Activated T-helper 2 cell treated with anti-CD3 and anti-CD28 coated beads, Interferon-gamma antibody, Interleukin-2, Interleukin-4, amounts not matched to agents 10 μg/mL and 5 μg/mL and 100 μg/mL, durations not matched to agents 14 hours and 24 hours and 36 hours (primary cell): Measurements from ENCODE around the gene NEURL3. TPM values are rescaled to one million over a fixed set of nuclear protein-coding genes. Genes with fewer than 3 reads are reported as not detected.

Experiments used
- DNase-seq: peaks from one replicate; pipeline ENCODE4 v3.0.0; 2021; ENCODE audit warnings: low spot score
- H3K27ac Mint-ChIP-seq: one replicate; pipeline ENCODE4 v1.8.0; 2021; ENCODE audit warnings: mixed read lengths
- H3K27me3 Mint-ChIP-seq: one replicate; pipeline ENCODE4 v1.8.0; 2021; ENCODE audit warnings: low read depth, mixed read lengths
- H3K36me3 Mint-ChIP-seq: one replicate; pipeline ENCODE4 v1.8.0; 2021; ENCODE audit warnings: low read depth, mixed read lengths
- H3K4me1 Mint-ChIP-seq: one replicate; pipeline ENCODE4 v1.8.0; 2021; ENCODE audit warnings: low read depth, mixed read lengths
- H3K4me3 Mint-ChIP-seq: one replicate; pipeline ENCODE4 v1.8.0; 2021; ENCODE audit warnings: low read depth, mild to moderate bottlenecking, moderate library complexity, mixed read lengths
- H3K9me3 Mint-ChIP-seq: one replicate; pipeline ENCODE4 v1.8.0; 2021; ENCODE audit warnings: mixed read lengths
- intact Hi-C: fragments of 100-400 bp; cut with micrococcal nuclease; formaldehyde crosslinking; loops from one replicate; pipeline ENCODE4 v1.15.1; 2023
- total RNA-seq: library from RNA; stranded (reverse); gene quantifications from 2 replicates; pipeline ENCODE4 v1.2.3, GENCODE V29; 2022

The NEURL3 gene
- total RNA-seq, 1 donor from 2014 or later, result 0.52 TPM

GRCh38 chr2:96529376-96530143 is 24.4 kb upstream of the NEURL3 start:
- no peaks in the 10 kb centered on the region for H3K27me3 Mint-ChIP-seq
- H3K36me3 Mint-ChIP-seq, result no peaks in the 10 kb centered on the region
- no peaks in the 10 kb centered on the region for H3K9me3 Mint-ChIP-seq
- no peak for DNase-seq
- peak overlapping the region; percentile 88 for H3K27ac Mint-ChIP-seq
- H3K4me1 Mint-ChIP-seq, result peaks cover 91% of the 10 kb centered on the region
- intact Hi-C loops, result loop anchor here (10.0 kb wide), 1 partner anchor 235 kb away; the partner anchor contains the start of gene CNNM4
- H3K4me3 Mint-ChIP-seq, result no peak overlapping the region

- Mint-ChIP-seq H3K4me1 (peaks cover 91% of the 10 kb centered on the region), H3K4me3 (peak overlapping the region; percentile 59), H3K27me3 (no peaks in the 10 kb centered on the region), H3K36me3 (no peaks in the 10 kb centered on the region), H3K27ac (peak overlapping the region; percentile 88), H3K9me3 (no peaks in the 10 kb centered on the region)
- intact Hi-C loops, result loop anchor here (1.0 kb wide), 1 partner anchor 189 kb away; no protein-coding TSS in a partner anchor
- DNase-seq, result no peak
Observed at GRCh38 chr2:96528700-96529375, 23.7 kb upstream of the NEURL3 start.

- intact Hi-C loops, result loop anchor here (1.0 kb wide), 1 partner anchor 188 kb away; no protein-coding TSS in a partner anchor
- no peaks in the 10 kb centered on the region for H3K36me3 Mint-ChIP-seq
Observed at GRCh38 chr2:96528006-96528699, 23.0 kb upstream of the NEURL3 start.

GRCh38 chr2:96527286-96528005 is 22.3 kb upstream of the NEURL3 start:
- H3K27ac Mint-ChIP-seq, result peak overlapping the region; percentile 88
- H3K36me3 Mint-ChIP-seq, result no peaks in the 10 kb centered on the region
- H3K27me3 Mint-ChIP-seq, result no peaks in the 10 kb centered on the region
- H3K4me1 Mint-ChIP-seq, result peaks cover 91% of the 10 kb centered on the region
- H3K4me3 Mint-ChIP-seq, result peak overlapping the region; percentile 66
- H3K9me3 Mint-ChIP-seq, result no peaks in the 10 kb centered on the region
- intact Hi-C loops, result loop anchor here (1.0 kb wide), 1 partner anchor 187 kb away; no protein-coding TSS in a partner anchor
- DNase-seq, result peak; percentile 70

More at GRCh38 chr2:96528006-96528699, 23.0 kb upstream of the NEURL3 start:
- no peaks in the 10 kb centered on the region for H3K27me3 Mint-ChIP-seq
- peaks cover 88% of the 10 kb centered on the region for H3K4me1 Mint-ChIP-seq
- H3K4me3 Mint-ChIP-seq, result peak overlapping the region; percentile 59
- peak overlapping the region; percentile 88 for H3K27ac Mint-ChIP-seq
- no peaks in the 10 kb centered on the region for H3K9me3 Mint-ChIP-seq
- no peak for DNase-seq

- no peaks in the 10 kb centered on the region for H3K36me3 Mint-ChIP-seq
- H3K4me1 Mint-ChIP-seq, result peaks cover 91% of the 10 kb centered on the region
- no peak for DNase-seq
- intact Hi-C loops, result no loop called here
- peak overlapping the region; percentile 86 for H3K27ac Mint-ChIP-seq
- no peaks in the 10 kb centered on the region for H3K27me3 Mint-ChIP-seq
- peak overlapping the region; percentile 66 for H3K4me3 Mint-ChIP-seq
- no peaks in the 10 kb centered on the region for H3K9me3 Mint-ChIP-seq
Observed at GRCh38 chr2:96526615-96527285, 21.6 kb upstream of the NEURL3 start.

- H3K9me3 Mint-ChIP-seq, result no peaks in the 10 kb centered on the region
- DNase-seq, result no peak
- H3K36me3 Mint-ChIP-seq, result no peaks in the 10 kb centered on the region
- peaks cover 90% of the 10 kb centered on the region for H3K4me1 Mint-ChIP-seq
- H3K27ac Mint-ChIP-seq, result peak overlapping the region; percentile 58
- intact Hi-C loops, result no loop called here
- H3K27me3 Mint-ChIP-seq, result no peaks in the 10 kb centered on the region
- H3K4me3 Mint-ChIP-seq, result no peak overlapping the region
Observed at GRCh38 chr2:96526101-96526591, 21.0 kb upstream of the NEURL3 start.

GRCh38 chr2:96525211-96525507 is 20.0 kb upstream of the NEURL3 start:
- DNase-seq, result no peak
- H3K27ac Mint-ChIP-seq, result peak overlapping the region; percentile 88
- peak overlapping the region; percentile 2 for H3K4me3 Mint-ChIP-seq
- H3K4me1 Mint-ChIP-seq, result peaks cover 87% of the 10 kb centered on the region
- H3K36me3 Mint-ChIP-seq, result no peaks in the 10 kb centered on the region
- intact Hi-C loops, result loop anchor here (2.0 kb wide), 1 partner anchor 16 kb away; no protein-coding TSS in a partner anchor
- H3K27me3 Mint-ChIP-seq, result no peaks in the 10 kb centered on the region
- no peaks in the 10 kb centered on the region for H3K9me3 Mint-ChIP-seq

GRCh38 chr2:96524482-96525210 is 19.5 kb upstream of the NEURL3 start:
- H3K4me1 Mint-ChIP-seq, result peaks cover 83% of the 10 kb centered on the region
- peak overlapping the region; percentile 26 for H3K4me3 Mint-ChIP-seq
- H3K27me3 Mint-ChIP-seq, result no peaks in the 10 kb centered on the region
- DNase-seq, result no peak
- H3K36me3 Mint-ChIP-seq, result no peaks in the 10 kb centered on the region
- no peaks in the 10 kb centered on the region for H3K9me3 Mint-ChIP-seq
- intact Hi-C loops, result loop anchor here (1.0 to 2.0 kb wide), 3 partner anchors 14 to 38 kb away; no protein-coding TSS in a partner anchor
- peak overlapping the region; percentile 88 for H3K27ac Mint-ChIP-seq

GRCh38 chr2:96523659-96524481 is 18.7 kb upstream of the NEURL3 start:
- H3K36me3 Mint-ChIP-seq, result no peaks in the 10 kb centered on the region
- no peaks in the 10 kb centered on the region for H3K9me3 Mint-ChIP-seq
- peaks cover 75% of the 10 kb centered on the region for H3K4me1 Mint-ChIP-seq
- no peak for DNase-seq
- H3K27ac Mint-ChIP-seq, result peak overlapping the region; percentile 88
- intact Hi-C loops, result loop anchor here (1.0 to 2.0 kb wide), 3 partner anchors 14 to 38 kb away; no protein-coding TSS in a partner anchor
- no peaks in the 10 kb centered on the region for H3K27me3 Mint-ChIP-seq
- peak overlapping the region; percentile 17 for H3K4me3 Mint-ChIP-seq

- Mint-ChIP-seq H3K27ac (no peak overlapping the region), H3K9me3 (peaks cover 7% of the 10 kb centered on the region), H3K4me3 (no peak overlapping the region), H3K27me3 (no peaks in the 10 kb centered on the region), H3K36me3 (peaks cover 5% of the 10 kb centered on the region), H3K4me1 (peaks cover 67% of the 10 kb centered on the region)
- no peak for DNase-seq
- intact Hi-C loops, result no loop called here
Observed at GRCh38 chr2:96522304-96523203, 17.4 kb upstream of the NEURL3 start.
